DND-41 (cell line): ENCODE measurements around the gene TAS1R3.

Experiments
- ATAC-seq: fragments of 200-7000 bp; cut with Tn5 transposase; 3 replicates; pipeline ENCODE4 v1.9.1; 2021; ENCODE audit warnings: low read depth; ENCODE audit not compliant: insufficient read depth
- DNase-seq: peaks from one replicate; pipeline ENCODE4 v3.0.0-alpha.2; 2020
- H2AFZ ChIP-seq: 2 replicates; pipeline ENCODE4 v1.6.0; 2012; ENCODE audit warnings: low read depth, low read length
- H3K27ac ChIP-seq: 2 replicates; pipeline ENCODE4 v1.5.1; 2012; ENCODE audit warnings: low read length, inconsistent platforms
- H3K27me3 ChIP-seq: fragments of 200-600 bp; sonication (generic); 2 replicates; pipeline ENCODE4 v1.6.0; 2012; ENCODE audit warnings: low read length, mild to moderate bottlenecking, inconsistent platforms; ENCODE audit not compliant: insufficient read depth, poor library complexity
- H3K36me3 ChIP-seq: 2 replicates; pipeline ENCODE4 v1.5.1; 2012; ENCODE audit warnings: low read length, inconsistent platforms; ENCODE audit not compliant: insufficient read depth
- H3K4me1 ChIP-seq: 2 replicates; pipeline ENCODE4 v1.5.1; 2012; ENCODE audit warnings: mild to moderate bottlenecking, low read length; ENCODE audit not compliant: insufficient read depth
- H3K4me2 ChIP-seq: 2 replicates; pipeline ENCODE4 v1.6.0; 2012; ENCODE audit warnings: mild to moderate bottlenecking, moderate library complexity, low read length, inconsistent platforms; ENCODE audit not compliant: insufficient read depth
- H3K4me3 ChIP-seq, 2 experiments: fragments of 200-600 bp in 1 of 2; shearing (Covaris generic) in 1 of 2; 2 replicates each; pipeline ENCODE4 v1.5.1; 2012 to 2016; ENCODE audit warnings: inconsistent platforms in 2 of 2, low read length in 2 of 2, mild to moderate bottlenecking in 2 of 2, low read depth in 1 of 2, moderate library complexity in 1 of 2
- H3K79me2 ChIP-seq: 2 replicates; pipeline ENCODE4 v1.6.0; 2012; ENCODE audit warnings: low read length, inconsistent platforms; ENCODE audit not compliant: insufficient read depth
- H3K9ac ChIP-seq: 2 replicates; pipeline ENCODE4 v1.6.0; 2012; ENCODE audit warnings: low read depth, mild to moderate bottlenecking, inconsistent platforms, low read length, moderate library complexity
- H3K9me3 ChIP-seq: 2 replicates; pipeline ENCODE4 v1.5.1; 2012; ENCODE audit warnings: low read length, moderate library complexity, mild to moderate bottlenecking, inconsistent platforms; ENCODE audit not compliant: insufficient read depth, severe bottlenecking
- H4K20me1 ChIP-seq: 2 replicates; pipeline ENCODE4 v1.6.0; 2012; ENCODE audit warnings: low read length; ENCODE audit not compliant: insufficient read depth
- CTCF ChIP-seq: IDR thresholded peaks from 2 replicates; pipeline ENCODE4 v1.5.1; 2012; ENCODE audit warnings: borderline replicate concordance, low read length, moderate library complexity, mild to moderate bottlenecking; ENCODE audit not compliant: poor library complexity, severe bottlenecking; ENCODE audit errors: extremely low read depth
- EZH2 ChIP-seq: IDR thresholded peaks from 3 replicates; pipeline ENCODE4 v1.6.1; 2012; ENCODE audit warnings: borderline replicate concordance, low read depth, mild to moderate bottlenecking, moderate library complexity, low read length, inconsistent platforms; ENCODE audit not compliant: severe bottlenecking

The TAS1R3 gene

GRCh38 chr1:1328254-1328653, 2.8 kb upstream of the TAS1R3 start:
- H3K79me2 ChIP-seq = peaks cover 33% of the 10 kb centered on the region
- peaks cover 57% of the 10 kb centered on the region for H4K20me1 ChIP-seq
- H3K4me3 ChIP-seq = no peak overlapping the region
- TF ChIP-seq EZH2 = no peak
- TF ChIP-seq CTCF = no peak
- no peak overlapping the region for H2AFZ ChIP-seq
- peaks cover 23% of the 10 kb centered on the region for H3K4me1 ChIP-seq
- peaks cover 21% of the 10 kb centered on the region for H3K36me3 ChIP-seq
- no peak overlapping the region for H3K27ac ChIP-seq
- H3K9me3 ChIP-seq = no peaks in the 10 kb centered on the region
- ATAC-seq (no peak), DNase-seq (no peak)
- H3K27me3 ChIP-seq = no peaks in the 10 kb centered on the region
- H3K4me2 ChIP-seq = no peak overlapping the region
- H3K9ac ChIP-seq = no peak overlapping the region

GRCh38 chr1:1329304-1330210, 1.5 kb upstream of the TAS1R3 start:
- Histone ChIP-seq H3K79me2 (peaks cover 23% of the 10 kb centered on the region), H3K36me3 (peaks cover 20% of the 10 kb centered on the region), H2AFZ (no peak overlapping the region), H3K9me3 (no peaks in the 10 kb centered on the region), H3K4me3 (no peak overlapping the region), H3K27me3 (no peaks in the 10 kb centered on the region), H3K4me1 (peaks cover 18% of the 10 kb centered on the region), H3K27ac (no peak overlapping the region), H3K9ac (no peak overlapping the region), H4K20me1 (peaks cover 62% of the 10 kb centered on the region), H3K4me2 (no peak overlapping the region)
- no peak for TF ChIP-seq CTCF
- TF ChIP-seq EZH2 = no peak
- no peak for ATAC-seq
- DNase-seq = no peak

- TF ChIP-seq CTCF = no peak
- TF ChIP-seq EZH2 = no peak
- Histone ChIP-seq H3K4me1 (peaks cover 11% of the 10 kb centered on the region), H3K27ac (no peak overlapping the region), H3K27me3 (no peaks in the 10 kb centered on the region), H3K36me3 (peaks cover 20% of the 10 kb centered on the region), H3K4me2 (no peak overlapping the region), H3K9ac (no peak overlapping the region), H4K20me1 (peaks cover 65% of the 10 kb centered on the region), H3K79me2 (peaks cover 14% of the 10 kb centered on the region), H2AFZ (no peak overlapping the region), H3K9me3 (no peaks in the 10 kb centered on the region), H3K4me3 (no peak overlapping the region)
- ATAC-seq (no peak), DNase-seq (no peak)
Measured at GRCh38 chr1:1330366-1331067, 563 bp upstream of the TAS1R3 start.
